ENCODE results near the gene CCL1.

DNA sequence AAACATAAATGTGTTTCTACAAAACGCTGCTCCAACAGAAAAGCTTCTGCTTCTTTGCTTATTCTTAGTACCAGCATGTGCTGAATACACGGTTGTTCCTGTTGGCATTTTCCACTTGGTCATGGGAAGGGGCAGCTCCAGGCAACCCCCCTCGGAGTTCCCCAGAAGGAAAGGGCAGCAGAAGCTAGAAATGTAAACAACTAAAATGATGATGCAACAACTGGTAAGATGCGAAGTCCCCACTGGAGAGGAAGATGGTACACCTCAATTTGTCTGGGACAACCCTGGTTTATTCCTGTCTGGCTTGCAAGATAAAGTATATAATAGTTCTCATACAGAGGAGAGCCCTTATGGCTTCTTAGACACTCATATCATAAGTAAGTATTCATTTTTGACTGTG is 16.0 kb downstream of the CCL1 start:
- TF ChIP-seq POLR2AphosphoS5 (IDR thresholded peaks at IDR 0.05): no peak
- TF ChIP-seq, protein P1, sequence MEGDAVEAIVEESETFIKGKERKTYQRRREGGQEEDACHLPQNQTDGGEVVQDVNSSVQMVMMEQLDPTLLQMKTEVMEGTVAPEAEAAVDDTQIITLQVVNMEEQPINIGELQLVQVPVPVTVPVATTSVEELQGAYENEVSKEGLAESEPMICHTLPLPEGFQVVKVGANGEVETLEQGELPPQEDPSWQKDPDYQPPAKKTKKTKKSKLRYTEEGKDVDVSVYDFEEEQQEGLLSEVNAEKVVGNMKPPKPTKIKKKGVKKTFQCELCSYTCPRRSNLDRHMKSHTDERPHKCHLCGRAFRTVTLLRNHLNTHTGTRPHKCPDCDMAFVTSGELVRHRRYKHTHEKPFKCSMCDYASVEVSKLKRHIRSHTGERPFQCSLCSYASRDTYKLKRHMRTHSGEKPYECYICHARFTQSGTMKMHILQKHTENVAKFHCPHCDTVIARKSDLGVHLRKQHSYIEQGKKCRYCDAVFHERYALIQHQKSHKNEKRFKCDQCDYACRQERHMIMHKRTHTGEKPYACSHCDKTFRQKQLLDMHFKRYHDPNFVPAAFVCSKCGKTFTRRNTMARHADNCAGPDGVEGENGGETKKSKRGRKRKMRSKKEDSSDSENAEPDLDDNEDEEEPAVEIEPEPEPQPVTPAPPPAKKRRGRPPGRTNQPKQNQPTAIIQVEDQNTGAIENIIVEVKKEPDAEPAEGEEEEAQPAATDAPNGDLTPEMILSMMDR (IDR thresholded peaks at IDR 0.05): no peak
